Measurements from ENCODE around the gene DNASE1. TPM values are rescaled to one million over a fixed set of nuclear protein-coding genes. Genes with fewer than 3 reads are reported as not detected.

Gene DNASE1
- polyA plus RNA-seq, 1 donor = 170 TPM

- H3K4me3 ChIP-seq (ENCODE audit: low read length) = peak within 1 kb of the TSS; percentile 98
- H3K9me3 ChIP-seq (ENCODE audit: control insufficient read depth, low read depth, low read length) = no peaks in the 10 kb centered on the region
- DNase-seq = peak; percentile 96
- no peaks in the 10 kb centered on the region for H3K27me3 ChIP-seq (ENCODE audit: control insufficient read depth, insufficient read depth, low read length)
- peak within 1 kb of the TSS; percentile 81 for H3K27ac ChIP-seq (ENCODE audit: low read length)
- peaks cover 2% of the 10 kb centered on the region for H3K36me3 ChIP-seq (ENCODE audit: control insufficient read depth, insufficient read depth, low read length)
- peaks cover 29% of the 10 kb centered on the region for H3K4me1 ChIP-seq (ENCODE audit: control insufficient read depth, insufficient read depth, low read length)
- no CpG with 5 or more reads among the region's 86 CpGs for WGBS (ENCODE audit: insufficient coverage, low lambda C conversion rate)
Measured at GRCh38 chr16:3611146-3611975, 43.1 kb upstream of the DNASE1 start, which contains the start of gene SLX4. TSS of gene SLX4 (minus strand) at chr16:3611606. CDS start at chr16:3608964, 2,642 bp downstream.

GRCh38 chr16:3612510-3613466 is 41.7 kb upstream of the DNASE1 start:
- peaks cover 29% of the 10 kb centered on the region for H3K4me1 ChIP-seq (ENCODE audit: control insufficient read depth, insufficient read depth, low read length)
- WGBS (ENCODE audit: insufficient coverage, low lambda C conversion rate) = 82% methylated on average over 13 of the region's 34 CpGs
- DNase-seq = no peak
- peaks cover 2% of the 10 kb centered on the region for H3K9me3 ChIP-seq (ENCODE audit: control insufficient read depth, low read depth, low read length)
- H3K27me3 ChIP-seq (ENCODE audit: control insufficient read depth, insufficient read depth, low read length) = no peaks in the 10 kb centered on the region
- peak overlapping the region; percentile 86 for H3K4me3 ChIP-seq (ENCODE audit: low read length)
- H3K36me3 ChIP-seq (ENCODE audit: control insufficient read depth, insufficient read depth, low read length) = no peaks in the 10 kb centered on the region
- H3K27ac ChIP-seq (ENCODE audit: low read length) = no peak overlapping the region

- 60% methylated on average over 1 of the region's 3 CpGs for WGBS (ENCODE audit: insufficient coverage, low lambda C conversion rate)
- peaks cover 2% of the 10 kb centered on the region for H3K9me3 ChIP-seq (ENCODE audit: control insufficient read depth, low read depth, low read length)
- peaks cover 7% of the 10 kb centered on the region for H3K4me1 ChIP-seq (ENCODE audit: control insufficient read depth, insufficient read depth, low read length)
- H3K4me3 ChIP-seq (ENCODE audit: low read length) = no peak overlapping the region
- DNase-seq = no peak
- H3K27ac ChIP-seq (ENCODE audit: low read length) = no peak overlapping the region
- H3K27me3 ChIP-seq (ENCODE audit: control insufficient read depth, insufficient read depth, low read length) = no peaks in the 10 kb centered on the region
- H3K36me3 ChIP-seq (ENCODE audit: control insufficient read depth, insufficient read depth, low read length) = no peaks in the 10 kb centered on the region
Measured at GRCh38 chr16:3618769-3619141, 35.7 kb upstream of the DNASE1 start.

- 100% methylated on average over 1 of the region's 3 CpGs for WGBS (ENCODE audit: insufficient coverage, low lambda C conversion rate)
- H3K4me3 ChIP-seq (ENCODE audit: low read length) = no peak overlapping the region
Measured at GRCh38 chr16:3623642-3624041, 30.8 kb upstream of the DNASE1 start.

GRCh38 chr16:3625331-3625730 is 29.2 kb upstream of the DNASE1 start:
- WGBS (ENCODE audit: insufficient coverage, low lambda C conversion rate) = 83% methylated on average over 1 of the region's 5 CpGs
- DNase-seq = no peak
- H3K4me1 ChIP-seq (ENCODE audit: control insufficient read depth, insufficient read depth, low read length) = no peaks in the 10 kb centered on the region
- no peak overlapping the region for H3K4me3 ChIP-seq (ENCODE audit: low read length)
- no peaks in the 10 kb centered on the region for H3K27me3 ChIP-seq (ENCODE audit: control insufficient read depth, insufficient read depth, low read length)
- no peaks in the 10 kb centered on the region for H3K9me3 ChIP-seq (ENCODE audit: control insufficient read depth, low read depth, low read length)
- H3K36me3 ChIP-seq (ENCODE audit: control insufficient read depth, insufficient read depth, low read length) = no peaks in the 10 kb centered on the region
- H3K27ac ChIP-seq (ENCODE audit: low read length) = no peak overlapping the region

More at GRCh38 chr16:3623642-3624041, 30.8 kb upstream of the DNASE1 start:
- H3K27me3 ChIP-seq (ENCODE audit: control insufficient read depth, insufficient read depth, low read length) = no peaks in the 10 kb centered on the region
- DNase-seq = no peak
- H3K4me1 ChIP-seq (ENCODE audit: control insufficient read depth, insufficient read depth, low read length) = no peaks in the 10 kb centered on the region
- H3K27ac ChIP-seq (ENCODE audit: low read length) = no peak overlapping the region
- H3K9me3 ChIP-seq (ENCODE audit: control insufficient read depth, low read depth, low read length) = no peaks in the 10 kb centered on the region
- no peaks in the 10 kb centered on the region for H3K36me3 ChIP-seq (ENCODE audit: control insufficient read depth, insufficient read depth, low read length)

GRCh38 chr16:3625911-3626732 is 28.4 kb upstream of the DNASE1 start:
- 80% methylated on average over 1 of the region's 4 CpGs for WGBS (ENCODE audit: insufficient coverage, low lambda C conversion rate)
- Histone ChIP-seq H3K4me1 (ENCODE audit: control insufficient read depth, insufficient read depth, low read length) (no peaks in the 10 kb centered on the region), H3K27me3 (ENCODE audit: control insufficient read depth, insufficient read depth, low read length) (no peaks in the 10 kb centered on the region), H3K4me3 (ENCODE audit: low read length) (no peak overlapping the region), H3K9me3 (ENCODE audit: control insufficient read depth, low read depth, low read length) (no peaks in the 10 kb centered on the region), H3K36me3 (ENCODE audit: control insufficient read depth, insufficient read depth, low read length) (no peaks in the 10 kb centered on the region), H3K27ac (ENCODE audit: low read length) (no peak overlapping the region)
- peak in 1 of 2 donors; percentile 45 for DNase-seq

GRCh38 chr16:3637371-3637923 is 17.0 kb upstream of the DNASE1 start:
- peak overlapping the region; percentile 94 for H3K27ac ChIP-seq (ENCODE audit: low read length)
- WGBS (ENCODE audit: insufficient coverage, low lambda C conversion rate) = no CpG with 5 or more reads among the region's 3 CpGs
- peaks cover 12% of the 10 kb centered on the region for H3K36me3 ChIP-seq (ENCODE audit: control insufficient read depth, insufficient read depth, low read length)
- DNase-seq = peak; percentile 74 to 90
- H3K9me3 ChIP-seq (ENCODE audit: control insufficient read depth, low read depth, low read length) = no peaks in the 10 kb centered on the region
- H3K4me3 ChIP-seq (ENCODE audit: low read length) = no peak overlapping the region
- no peaks in the 10 kb centered on the region for H3K27me3 ChIP-seq (ENCODE audit: control insufficient read depth, insufficient read depth, low read length)
- peaks cover 45% of the 10 kb centered on the region for H3K4me1 ChIP-seq (ENCODE audit: control insufficient read depth, insufficient read depth, low read length)

GRCh38 chr16:3638916-3639644 is 15.4 kb upstream of the DNASE1 start:
- Histone ChIP-seq H3K4me3 (ENCODE audit: low read length) (no peak overlapping the region), H3K4me1 (ENCODE audit: control insufficient read depth, insufficient read depth, low read length) (peaks cover 56% of the 10 kb centered on the region), H3K9me3 (ENCODE audit: control insufficient read depth, low read depth, low read length) (no peaks in the 10 kb centered on the region), H3K27ac (ENCODE audit: low read length) (peak overlapping the region; percentile 94), H3K36me3 (ENCODE audit: control insufficient read depth, insufficient read depth, low read length) (peaks cover 16% of the 10 kb centered on the region), H3K27me3 (ENCODE audit: control insufficient read depth, insufficient read depth, low read length) (no peaks in the 10 kb centered on the region)
- 25% methylated on average over 3 of the region's 13 CpGs for WGBS (ENCODE audit: insufficient coverage, low lambda C conversion rate)
- DNase-seq = peak in 1 of 2 donors; percentile 84

- no CpG with 5 or more reads among the region's 3 CpGs for WGBS (ENCODE audit: insufficient coverage, low lambda C conversion rate)
- DNase-seq = peak; percentile 70 to 85
- H3K4me3 ChIP-seq (ENCODE audit: low read length) = no peak overlapping the region
- no peaks in the 10 kb centered on the region for H3K27me3 ChIP-seq (ENCODE audit: control insufficient read depth, insufficient read depth, low read length)
- no peaks in the 10 kb centered on the region for H3K9me3 ChIP-seq (ENCODE audit: control insufficient read depth, low read depth, low read length)
- H3K36me3 ChIP-seq (ENCODE audit: control insufficient read depth, insufficient read depth, low read length) = peaks cover 16% of the 10 kb centered on the region
- peaks cover 62% of the 10 kb centered on the region for H3K4me1 ChIP-seq (ENCODE audit: control insufficient read depth, insufficient read depth, low read length)
- H3K27ac ChIP-seq (ENCODE audit: low read length) = peak overlapping the region; percentile 94
Measured at GRCh38 chr16:3640207-3640606, 14.3 kb upstream of the DNASE1 start.
